ENCODE data around the gene FAM13A. TPM values are rescaled to one million over a fixed set of nuclear protein-coding genes. Genes with fewer than 3 reads are reported as not detected.

Gene FAM13A
- polyA plus RNA-seq, 1 of the 3 experiments (the other 2 are of a cell fraction): 0.67 TPM

GRCh38 chr4:88866862-88867550, 190.0 kb downstream of the FAM13A start:
- Histone ChIP-seq H3K9me2 (no peaks in the 10 kb centered on the region), H3K4me3 (ENCODE audit: low read depth in 2 of 2, low read length in 1 of 2) (no peak overlapping the region), H3K9ac (no peak overlapping the region), H3F3A (replicated peaks; ENCODE audit: insufficient read depth) (no peaks in the 10 kb centered on the region), H3K27ac (ENCODE audit: low read depth in 2 of 2, low read length in 1 of 2) (no peak overlapping the region), H3K9me3 (no peaks in the 10 kb centered on the region), H2AFZ (ENCODE audit: low read depth) (no peak overlapping the region), H4K20me1 (ENCODE audit: insufficient read depth) (no peaks in the 10 kb centered on the region), H3K36me3 (replicated peaks in 1 of 2; ENCODE audit: control insufficient read depth in 1 of 2, insufficient read depth in 2 of 2, low read length in 1 of 2) (no peaks in the 10 kb centered on the region), H3K79me2 (ENCODE audit: insufficient read depth) (no peaks in the 10 kb centered on the region), H3K27me3 (ENCODE audit: insufficient read depth) (no peaks in the 10 kb centered on the region), H3K4me2 (no peak overlapping the region), H3K4me1 (ENCODE audit: control insufficient read depth in 1 of 2, insufficient read depth in 2 of 2, low read depth in 1 of 2, low read length in 1 of 2) (no peaks in the 10 kb centered on the region)
- TF ChIP-seq SIN3A (IDR thresholded peaks at IDR 0.05; ENCODE audit: borderline replicate concordance, low read depth, low read length) (no peak), MAX (IDR thresholded peaks at IDR 0.05; ENCODE audit: low read depth) (no peak), USF1 (IDR thresholded peaks at IDR 0.05; ENCODE audit: borderline replicate concordance, low read depth) (no peak), FOXJ3 (CRISPR knock-in tag; IDR thresholded peaks at IDR 0.05) (no peak), RAD21 (IDR thresholded peaks at IDR 0.05; ENCODE audit: low read length) (no peak), GATA2 (CRISPR knock-in tag; IDR thresholded peaks at IDR 0.05) (no peak), POLR2AphosphoS5 (IDR thresholded peaks at IDR 0.05; ENCODE audit: low read depth, low read length) (no peak), MEF2A (IDR thresholded peaks at IDR 0.05; ENCODE audit: borderline replicate concordance, low read depth) (no peak), TCF12 (IDR thresholded peaks at IDR 0.05) (no peak), FOSL2 (IDR thresholded peaks at IDR 0.05; ENCODE audit: borderline replicate concordance, low read depth) (no peak), EP300 (IDR thresholded peaks at IDR 0.05; ENCODE audit: borderline replicate concordance in 1 of 2, low read depth in 1 of 2, low read length in 1 of 2) (no peak), CTCF (IDR thresholded peaks at IDR 0.05) (no peak), GABPA (IDR thresholded peaks at IDR 0.05; ENCODE audit: low read depth) (no peak), CHD2 (IDR thresholded peaks at IDR 0.05; ENCODE audit: low read length, partially characterized antibody) (no peak), USF2 (IDR thresholded peaks at IDR 0.05; ENCODE audit: borderline replicate concordance, low read depth, low read length) (no peak), RCOR1 (IDR thresholded peaks at IDR 0.05; ENCODE audit: low read length) (no peak), NFIC (IDR thresholded peaks at IDR 0.05; ENCODE audit: borderline replicate concordance) (no peak), ELF1 (IDR thresholded peaks at IDR 0.05) (no peak), ZBTB33 (IDR thresholded peaks at IDR 0.05; ENCODE audit: borderline replicate concordance, low read depth) (no peak), MXI1 (IDR thresholded peaks at IDR 0.05; ENCODE audit: low read depth, low read length) (no peak)
- DNase-seq: no peak
- CTCF ChIA-PET: no interaction called here
- POLR2A ChIA-PET: no interaction called here
- 58% methylated on average over 4 of the region's 4 CpGs for WGBS (ENCODE audit: low lambda C conversion rate)
